Thyroid gland (tissue), 4 donors: ENCODE data around the gene SCAPER. TPM values are rescaled to one million over a fixed set of nuclear protein-coding genes. Genes with fewer than 3 reads are reported as not detected.

ENCODE experiments used
- DNase-seq, 2 donors: peaks; one replicate each; pipeline ENCODE4 v3.0.0-alpha.2; 2019
- H3K27ac ChIP-seq, 3 donors: fragments of 200-600 bp; sonication (generic); 1 replicate in 2 of 3; 2 replicates in 1 of 3; pipeline ENCODE4 v1.5.1; 2016 to 2019; ENCODE audit warnings: mild to moderate bottlenecking in 1 of 3, moderate library complexity in 1 of 3
- H3K27me3 ChIP-seq: fragments of 200-600 bp; sonication (generic); one replicate; pipeline ENCODE4 v1.5.1; 2019
- H3K36me3 ChIP-seq, 2 donors: fragments of 200-600 bp; sonication (generic); one replicate each; pipeline ENCODE4 v1.5.1; 2016 to 2019
- H3K4me1 ChIP-seq, 2 donors: fragments of 200-600 bp; sonication (generic); one replicate each; pipeline ENCODE4 v1.5.1; 2017 to 2019
- H3K4me3 ChIP-seq, 3 donors: fragments of 200-600 bp; sonication (generic); replicated peaks in 1 of 3; 1 replicate in 2 of 3; 2 replicates in 1 of 3; pipeline ENCODE4 v1.5.1; 2016; ENCODE audit warnings: mild to moderate bottlenecking in 1 of 3
- H3K9me3 ChIP-seq: fragments of 200-600 bp; sonication (generic); one replicate; pipeline ENCODE4 v1.5.1; 2017
- POLR2A ChIP-seq, 2 donors: fragments of 450-650 bp; IDR thresholded peaks; one replicate each; pipeline ENCODE4 v1.6.1; 2017; ENCODE audit warnings: antibody characterized with exemption in 2 of 2, mild to moderate bottlenecking in 2 of 2, moderate library complexity in 1 of 2
- WGBS, 2 donors: methylation state at CpG; one replicate each; pipeline ENCODE4 v1.1.5; 2017; 5-methylcytosine and 5-hydroxymethylcytosine counted together
- intact Hi-C: fragments of 100-400 bp; cut with DNase I; formaldehyde crosslinking; loops from one replicate; pipeline ENCODE4 v1.15.1; 2023
- total RNA-seq, 4 donors: library from RNA; depleted of rRNA; stranded (reverse); fragments of >200 nt; gene quantifications; one replicate each; pipeline ENCODE4 v1.2.3, GENCODE V29; 2016
- TF ChIP-seq, protein P1 (sequence below), 6 experiments: fragments of 200-600 bp in 3 of 6; fragments of 450-650 bp in 3 of 6; sonication (generic) in 3 of 6; IDR thresholded peaks; one replicate each; pipeline ENCODE4 v1.5.1; 2016 to 2019; ENCODE audit warnings: antibody characterized with exemption in 6 of 6, mild to moderate bottlenecking in 2 of 6, inconsistent platforms in 1 of 6, moderate library complexity in 1 of 6

Gene SCAPER
- total RNA-seq, 4 donors from 2014 or later = 45.2 to 90.8 (median 63.6) TPM

DNA sequence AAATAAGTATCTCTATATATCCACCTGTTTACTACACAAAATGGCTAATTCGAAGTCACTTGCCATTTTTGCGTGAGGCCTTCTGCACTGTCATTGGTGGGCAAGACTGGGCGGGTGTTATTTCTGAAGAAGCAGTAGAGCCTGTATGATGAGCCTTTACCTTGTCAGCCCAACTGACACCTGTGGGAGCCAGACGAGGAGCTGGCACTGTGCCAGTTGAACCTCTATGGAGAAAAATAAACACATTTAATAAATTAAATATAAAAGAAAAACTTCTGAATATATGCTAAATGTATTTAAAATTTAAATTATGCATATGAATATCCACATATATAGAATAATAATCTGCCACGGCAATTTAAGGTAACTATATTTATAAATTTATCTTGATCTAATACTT is 109.9 kb downstream of the SCAPER start:
- DNase-seq = no peak
- 86 to 88% methylated on average over 5 of the region's 5 CpGs for WGBS, 2 donors
- H3K9me3 ChIP-seq = no peaks in the 10 kb centered on the region
- H3K4me1 ChIP-seq = no peaks in the 10 kb centered on the region
- no peak overlapping the region for H3K27ac ChIP-seq
- no peak for TF ChIP-seq POLR2A (IDR thresholded peaks at IDR 0.05)
- TF ChIP-seq, protein P1, sequence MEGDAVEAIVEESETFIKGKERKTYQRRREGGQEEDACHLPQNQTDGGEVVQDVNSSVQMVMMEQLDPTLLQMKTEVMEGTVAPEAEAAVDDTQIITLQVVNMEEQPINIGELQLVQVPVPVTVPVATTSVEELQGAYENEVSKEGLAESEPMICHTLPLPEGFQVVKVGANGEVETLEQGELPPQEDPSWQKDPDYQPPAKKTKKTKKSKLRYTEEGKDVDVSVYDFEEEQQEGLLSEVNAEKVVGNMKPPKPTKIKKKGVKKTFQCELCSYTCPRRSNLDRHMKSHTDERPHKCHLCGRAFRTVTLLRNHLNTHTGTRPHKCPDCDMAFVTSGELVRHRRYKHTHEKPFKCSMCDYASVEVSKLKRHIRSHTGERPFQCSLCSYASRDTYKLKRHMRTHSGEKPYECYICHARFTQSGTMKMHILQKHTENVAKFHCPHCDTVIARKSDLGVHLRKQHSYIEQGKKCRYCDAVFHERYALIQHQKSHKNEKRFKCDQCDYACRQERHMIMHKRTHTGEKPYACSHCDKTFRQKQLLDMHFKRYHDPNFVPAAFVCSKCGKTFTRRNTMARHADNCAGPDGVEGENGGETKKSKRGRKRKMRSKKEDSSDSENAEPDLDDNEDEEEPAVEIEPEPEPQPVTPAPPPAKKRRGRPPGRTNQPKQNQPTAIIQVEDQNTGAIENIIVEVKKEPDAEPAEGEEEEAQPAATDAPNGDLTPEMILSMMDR (IDR thresholded peaks at IDR 0.05) = no peak
- H3K4me3 ChIP-seq = no peak overlapping the region
- H3K36me3 ChIP-seq = peaks cover 3 to 5% of the 10 kb centered on the region in 2 donors
- intact Hi-C loops = no loop called here
- no peaks in the 10 kb centered on the region for H3K27me3 ChIP-seq

DNA sequence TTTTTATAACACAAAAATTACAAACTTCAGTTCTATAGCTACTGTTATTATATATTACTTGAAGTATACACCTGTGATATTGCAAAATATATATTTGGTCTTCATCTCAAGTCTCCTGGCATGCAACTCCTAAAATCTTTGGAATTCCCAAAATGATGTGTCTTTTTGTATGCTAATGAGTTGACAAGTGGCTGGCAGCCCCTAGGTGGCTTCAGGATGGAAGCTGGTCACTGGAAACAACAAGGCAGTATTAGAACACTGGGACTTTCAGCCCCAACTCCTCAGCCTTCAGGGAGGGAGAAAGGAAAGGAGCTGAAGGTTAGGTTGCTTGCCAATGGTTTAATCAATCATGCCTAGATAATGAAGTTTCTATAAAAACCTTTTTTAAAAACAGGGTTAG is 112.0 kb downstream of the SCAPER start:
- no peaks in the 10 kb centered on the region for H3K27me3 ChIP-seq
- no peaks in the 10 kb centered on the region for H3K9me3 ChIP-seq
- intact Hi-C loops = no loop called here
- no peak for DNase-seq
- no peaks in the 10 kb centered on the region for H3K4me1 ChIP-seq
- H3K36me3 ChIP-seq = peaks cover 3 to 5% of the 10 kb centered on the region in 2 donors
- H3K27ac ChIP-seq = no peak overlapping the region
- H3K4me3 ChIP-seq = no peak overlapping the region
- TF ChIP-seq, protein P1 (IDR thresholded peaks at IDR 0.05) = no peak
- no peak for TF ChIP-seq POLR2A (IDR thresholded peaks at IDR 0.05)

DNA sequence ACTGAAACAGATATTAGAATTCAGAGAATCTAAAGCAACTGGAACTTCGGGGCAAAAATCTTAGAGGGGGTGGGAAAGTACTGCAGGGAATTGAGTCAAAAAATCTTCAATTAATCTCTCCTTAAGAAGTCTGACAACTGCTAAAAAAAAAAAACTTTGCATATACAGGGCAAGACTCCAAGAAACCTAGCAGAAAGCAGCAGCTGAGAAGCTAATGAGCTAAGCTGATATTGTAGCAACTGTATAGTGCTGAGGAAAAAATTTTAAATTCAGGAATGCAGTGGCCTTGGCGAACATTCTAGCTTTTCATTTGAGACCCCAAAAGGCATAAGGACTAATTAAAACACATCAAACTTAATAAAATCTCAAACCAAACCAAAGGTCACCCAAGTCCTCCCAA is 113.6 kb downstream of the SCAPER start:
- TF ChIP-seq, protein P1 (IDR thresholded peaks at IDR 0.05) = no peak
- intact Hi-C loops = no loop called here
- H3K27ac ChIP-seq = no peak overlapping the region

DNA sequence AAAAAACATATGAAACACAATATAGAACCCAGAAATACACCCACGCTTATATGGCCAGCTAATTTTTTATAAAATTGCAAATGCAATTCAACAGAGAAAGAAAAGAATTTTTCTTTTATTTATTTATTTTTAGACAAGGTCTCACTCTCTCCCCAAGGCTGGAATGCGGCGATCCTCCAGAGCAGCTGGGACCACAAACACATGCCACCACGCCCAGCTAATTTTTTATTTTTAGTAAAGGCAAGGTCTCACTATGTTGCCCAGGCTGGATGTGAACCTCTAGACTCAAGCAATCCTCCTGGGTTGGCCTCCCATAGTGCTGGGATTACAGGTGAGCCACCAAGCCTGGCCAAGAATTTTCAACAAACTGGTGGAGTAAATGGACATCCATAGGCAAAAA is 117.9 kb downstream of the SCAPER start:
- no peak overlapping the region for H3K27ac ChIP-seq
- H3K4me1 ChIP-seq = no peaks in the 10 kb centered on the region
- H3K27me3 ChIP-seq = no peaks in the 10 kb centered on the region
- no peak overlapping the region for H3K4me3 ChIP-seq
- H3K9me3 ChIP-seq = no peaks in the 10 kb centered on the region
- no peak for DNase-seq
- WGBS, 2 donors = 95 to 98% methylated on average over 4 of the region's 4 CpGs
- intact Hi-C loops = no loop called here
- H3K36me3 ChIP-seq = peaks cover 0 to 3% of the 10 kb centered on the region in 2 donors
- TF ChIP-seq POLR2A (IDR thresholded peaks at IDR 0.05) = no peak
- TF ChIP-seq, protein P1 (IDR thresholded peaks at IDR 0.05) = no peak

More for the DNA sequence above, 113.6 kb downstream of the SCAPER start:
- H3K4me1 ChIP-seq = no peaks in the 10 kb centered on the region
- peaks cover 3 to 5% of the 10 kb centered on the region in 2 donors for H3K36me3 ChIP-seq
- no peak overlapping the region for H3K4me3 ChIP-seq
- H3K9me3 ChIP-seq = no peaks in the 10 kb centered on the region
- DNase-seq = no peak
- H3K27me3 ChIP-seq = no peaks in the 10 kb centered on the region
- WGBS, 2 donors = 85 to 89% methylated on average over 2 of the region's 2 CpGs

DNA sequence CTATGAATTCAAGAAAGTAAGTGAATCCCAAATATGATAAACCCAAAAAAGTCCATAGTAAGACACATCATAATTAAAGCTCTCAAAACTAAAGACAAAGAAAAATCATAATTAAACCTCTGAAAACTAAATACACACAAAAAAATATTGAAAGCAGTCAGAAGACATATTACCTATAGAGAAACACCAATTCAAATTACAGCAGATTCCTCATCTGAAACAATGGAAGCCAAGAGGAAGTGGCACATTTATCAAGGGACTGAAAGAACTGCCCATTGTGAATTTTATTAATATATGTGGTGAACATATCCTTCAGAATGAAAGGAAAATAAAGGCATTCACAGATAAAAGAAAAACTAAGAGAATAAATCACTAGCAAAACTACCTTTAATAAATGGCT is 128.2 kb downstream of the SCAPER start:
- Histone ChIP-seq H3K9me3 (no peaks in the 10 kb centered on the region), H3K4me3 (no peak overlapping the region), H3K36me3 (peaks cover 0 to 6% of the 10 kb centered on the region in 2 donors), H3K27ac (no peak overlapping the region), H3K27me3 (no peaks in the 10 kb centered on the region), H3K4me1 (no peaks in the 10 kb centered on the region)
- DNase-seq = no peak
- no peak for TF ChIP-seq POLR2A (IDR thresholded peaks at IDR 0.05)
- TF ChIP-seq, protein P1 (IDR thresholded peaks at IDR 0.05) = no peak
- intact Hi-C loops = no loop called here
